Activated naive CD4-positive, alpha-beta T cell treated with anti-CD3 and anti-CD28 coated beads, Interleukin-2, amount 50 U/mL, for 24 hours (primary cell): ENCODE measurements around the gene GFRA4.

ENCODE experiments used
- H3K27ac Mint-ChIP-seq: one replicate; pipeline ENCODE4 v1.8.0; 2021; ENCODE audit warnings: mild to moderate bottlenecking, mixed read lengths
- H3K27me3 Mint-ChIP-seq: one replicate; pipeline ENCODE4 v1.8.0; 2021; ENCODE audit warnings: mixed read lengths
- H3K36me3 Mint-ChIP-seq: one replicate; pipeline ENCODE4 v1.8.0; 2021; ENCODE audit warnings: mixed read lengths
- H3K4me1 Mint-ChIP-seq: one replicate; pipeline ENCODE4 v1.8.0; 2021; ENCODE audit warnings: mixed read lengths
- H3K4me3 Mint-ChIP-seq: one replicate; pipeline ENCODE4 v1.8.0; 2021; ENCODE audit warnings: mild to moderate bottlenecking, mixed read lengths
- H3K9me3 Mint-ChIP-seq: one replicate; pipeline ENCODE4 v1.8.0; 2021; ENCODE audit warnings: mixed read lengths

Gene GFRA4

GRCh38 chr20:3698591-3699001 lies 35.4 kb upstream of the GFRA4 start:
- H3K27ac Mint-ChIP-seq: no peak overlapping the region
- no peaks in the 10 kb centered on the region for H3K4me1 Mint-ChIP-seq
- no peaks in the 10 kb centered on the region for H3K36me3 Mint-ChIP-seq
- H3K9me3 Mint-ChIP-seq: no peaks in the 10 kb centered on the region
- H3K4me3 Mint-ChIP-seq: no peak overlapping the region
- H3K27me3 Mint-ChIP-seq: no peaks in the 10 kb centered on the region

GRCh38 chr20:3697588-3698305 lies 34.5 kb upstream of the GFRA4 start:
- H3K27me3 Mint-ChIP-seq: no peaks in the 10 kb centered on the region
- no peaks in the 10 kb centered on the region for H3K4me1 Mint-ChIP-seq
- no peak overlapping the region for H3K27ac Mint-ChIP-seq
- H3K36me3 Mint-ChIP-seq: no peaks in the 10 kb centered on the region
- no peak overlapping the region for H3K4me3 Mint-ChIP-seq
- no peaks in the 10 kb centered on the region for H3K9me3 Mint-ChIP-seq

- Mint-ChIP-seq H3K27me3 (no peaks in the 10 kb centered on the region), H3K36me3 (no peaks in the 10 kb centered on the region), H3K27ac (no peak overlapping the region), H3K4me3 (no peak overlapping the region), H3K4me1 (no peaks in the 10 kb centered on the region), H3K9me3 (no peaks in the 10 kb centered on the region)
Measured at GRCh38 chr20:3696745-3697587, 33.8 kb upstream of the GFRA4 start.

- Mint-ChIP-seq H3K27ac (no peak overlapping the region), H3K4me1 (no peaks in the 10 kb centered on the region), H3K27me3 (no peaks in the 10 kb centered on the region), H3K4me3 (no peak overlapping the region), H3K36me3 (no peaks in the 10 kb centered on the region), H3K9me3 (no peaks in the 10 kb centered on the region)
Measured at GRCh38 chr20:3696200-3696599, 33.0 kb upstream of the GFRA4 start.

- Mint-ChIP-seq H3K9me3 (no peaks in the 10 kb centered on the region), H3K36me3 (no peaks in the 10 kb centered on the region), H3K4me3 (no peak overlapping the region), H3K27me3 (no peaks in the 10 kb centered on the region), H3K27ac (no peak overlapping the region), H3K4me1 (no peaks in the 10 kb centered on the region)
Measured at GRCh38 chr20:3694864-3695263, 31.7 kb upstream of the GFRA4 start.

GRCh38 chr20:3693376-3693775 lies 30.2 kb upstream of the GFRA4 start:
- H3K27me3 Mint-ChIP-seq: no peaks in the 10 kb centered on the region
- H3K9me3 Mint-ChIP-seq: no peaks in the 10 kb centered on the region
- no peak overlapping the region for H3K27ac Mint-ChIP-seq
- H3K4me1 Mint-ChIP-seq: no peaks in the 10 kb centered on the region
- no peak overlapping the region for H3K4me3 Mint-ChIP-seq
- H3K36me3 Mint-ChIP-seq: no peaks in the 10 kb centered on the region

- no peaks in the 10 kb centered on the region for H3K27me3 Mint-ChIP-seq
- no peaks in the 10 kb centered on the region for H3K36me3 Mint-ChIP-seq
- H3K4me3 Mint-ChIP-seq: no peak overlapping the region
- H3K4me1 Mint-ChIP-seq: no peaks in the 10 kb centered on the region
- H3K27ac Mint-ChIP-seq: no peak overlapping the region
- no peaks in the 10 kb centered on the region for H3K9me3 Mint-ChIP-seq
Measured at GRCh38 chr20:3692706-3693294, 29.6 kb upstream of the GFRA4 start.

GRCh38 chr20:3691897-3692296 lies 28.7 kb upstream of the GFRA4 start:
- Mint-ChIP-seq H3K4me1 (no peaks in the 10 kb centered on the region), H3K4me3 (no peak overlapping the region), H3K27ac (no peak overlapping the region)

GRCh38 chr20:3691306-3691705 lies 28.1 kb upstream of the GFRA4 start:
- Mint-ChIP-seq H3K27me3 (peaks cover 2% of the 10 kb centered on the region), H3K4me1 (no peaks in the 10 kb centered on the region), H3K4me3 (no peak overlapping the region), H3K9me3 (no peaks in the 10 kb centered on the region), H3K36me3 (no peaks in the 10 kb centered on the region), H3K27ac (no peak overlapping the region)

More at GRCh38 chr20:3691897-3692296, 28.7 kb upstream of the GFRA4 start:
- Mint-ChIP-seq H3K9me3 (no peaks in the 10 kb centered on the region), H3K27me3 (no peaks in the 10 kb centered on the region), H3K36me3 (no peaks in the 10 kb centered on the region)

- H3K4me3 Mint-ChIP-seq: no peak overlapping the region
- no peaks in the 10 kb centered on the region for H3K36me3 Mint-ChIP-seq
- no peak overlapping the region for H3K27ac Mint-ChIP-seq
- peaks cover 3% of the 10 kb centered on the region for H3K27me3 Mint-ChIP-seq
- H3K4me1 Mint-ChIP-seq: no peaks in the 10 kb centered on the region
- no peaks in the 10 kb centered on the region for H3K9me3 Mint-ChIP-seq
Measured at GRCh38 chr20:3690413-3690812, 27.2 kb upstream of the GFRA4 start.

- H3K36me3 Mint-ChIP-seq: no peaks in the 10 kb centered on the region
- no peak overlapping the region for H3K27ac Mint-ChIP-seq
Measured at GRCh38 chr20:3689978-3690377, 26.8 kb upstream of the GFRA4 start.

GRCh38 chr20:3687655-3688054 lies 24.5 kb upstream of the GFRA4 start:
- Mint-ChIP-seq H3K4me1 (no peaks in the 10 kb centered on the region), H3K9me3 (no peaks in the 10 kb centered on the region), H3K27ac (no peak overlapping the region), H3K4me3 (no peak overlapping the region), H3K36me3 (no peaks in the 10 kb centered on the region), H3K27me3 (peaks cover 9% of the 10 kb centered on the region)

More at GRCh38 chr20:3689978-3690377, 26.8 kb upstream of the GFRA4 start:
- H3K4me3 Mint-ChIP-seq: no peak overlapping the region
- H3K9me3 Mint-ChIP-seq: no peaks in the 10 kb centered on the region
- no peaks in the 10 kb centered on the region for H3K4me1 Mint-ChIP-seq
- H3K27me3 Mint-ChIP-seq: peaks cover 5% of the 10 kb centered on the region

- no peaks in the 10 kb centered on the region for H3K4me1 Mint-ChIP-seq
- no peak overlapping the region for H3K4me3 Mint-ChIP-seq
- H3K27me3 Mint-ChIP-seq: peaks cover 10% of the 10 kb centered on the region
- no peak overlapping the region for H3K27ac Mint-ChIP-seq
- H3K36me3 Mint-ChIP-seq: no peaks in the 10 kb centered on the region
- no peaks in the 10 kb centered on the region for H3K9me3 Mint-ChIP-seq
Measured at GRCh38 chr20:3686867-3687321, 23.7 kb upstream of the GFRA4 start.

- Mint-ChIP-seq H3K27ac (no peak overlapping the region), H3K27me3 (peaks cover 10% of the 10 kb centered on the region), H3K4me1 (no peaks in the 10 kb centered on the region), H3K36me3 (no peaks in the 10 kb centered on the region), H3K4me3 (no peak overlapping the region), H3K9me3 (no peaks in the 10 kb centered on the region)
Measured at GRCh38 chr20:3686421-3686820, 23.2 kb upstream of the GFRA4 start.

- Mint-ChIP-seq H3K27me3 (peaks cover 16% of the 10 kb centered on the region), H3K9me3 (no peaks in the 10 kb centered on the region), H3K27ac (no peak overlapping the region), H3K4me3 (no peak overlapping the region), H3K36me3 (no peaks in the 10 kb centered on the region), H3K4me1 (no peaks in the 10 kb centered on the region)
Measured at GRCh38 chr20:3685341-3685740, 22.1 kb upstream of the GFRA4 start.
